Brain pericyte (primary cell): ENCODE measurements around the gene SAP25.
"Not testable (repeated sequence)": the region's sequence is repeated elsewhere in the genome, so short reads cannot be mapped to it uniquely, and the experiment has no call there.

ENCODE experiments used
- DNase-seq: peaks from one replicate; pipeline ENCODE4 v3.0.0-alpha.2; 2012; ENCODE audit warnings: low read depth, low spot score

Gene SAP25

DNA sequence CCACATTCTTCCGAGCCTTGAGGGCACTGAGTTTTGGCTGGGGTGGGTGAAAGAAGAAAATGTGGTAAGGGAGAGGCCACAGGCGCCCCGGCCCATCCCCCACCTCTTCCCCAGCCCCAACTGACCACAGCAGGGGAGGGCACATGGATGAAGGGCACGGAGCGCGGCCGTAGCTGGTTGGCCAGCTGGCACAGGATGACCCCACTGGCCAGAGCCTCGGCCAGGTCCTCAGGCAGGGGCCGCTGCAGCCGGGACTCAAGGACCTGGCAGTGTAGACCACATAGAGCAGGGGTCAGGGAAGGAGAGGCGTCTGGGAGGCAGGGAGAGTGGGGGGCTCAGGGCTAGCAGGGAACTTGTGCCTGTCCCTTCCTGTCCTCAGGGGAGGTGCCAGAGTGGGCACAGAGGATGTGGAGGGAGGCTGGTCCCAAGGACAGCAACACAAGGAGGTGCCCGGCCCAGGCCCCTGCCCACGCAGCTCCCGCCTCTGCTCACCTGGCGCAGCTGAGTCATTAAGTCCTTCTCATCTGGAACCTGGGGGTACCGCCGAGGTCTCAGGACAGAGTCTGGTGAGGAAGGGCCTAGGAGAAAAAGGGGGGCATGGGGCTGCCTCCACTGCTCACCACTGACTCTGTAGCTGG lies 2.2 kb upstream of the SAP25 start:
- DNase-seq, result no peak

DNA sequence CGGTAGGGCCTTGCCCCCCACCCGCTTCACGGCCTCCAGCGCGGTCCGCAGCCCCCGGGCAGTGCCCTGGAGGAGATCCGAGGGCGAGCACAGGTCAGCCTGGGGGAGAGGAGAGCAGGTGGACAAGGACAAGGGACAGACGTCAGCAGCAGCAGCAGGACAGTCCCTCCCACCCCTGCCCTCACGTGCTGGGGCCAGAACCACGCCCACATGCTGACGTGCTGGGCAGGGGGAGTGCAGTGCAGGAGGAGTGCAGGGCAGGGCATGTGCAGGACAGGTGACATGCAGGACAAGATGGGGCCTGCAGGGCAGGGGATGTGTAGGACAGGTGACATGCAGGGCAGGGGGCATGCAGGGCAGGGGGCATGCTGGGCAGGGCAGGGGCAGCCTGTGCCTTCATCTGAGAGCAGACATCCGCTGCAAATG lies 1.5 kb upstream of the SAP25 start:
- no peak for DNase-seq

DNA sequence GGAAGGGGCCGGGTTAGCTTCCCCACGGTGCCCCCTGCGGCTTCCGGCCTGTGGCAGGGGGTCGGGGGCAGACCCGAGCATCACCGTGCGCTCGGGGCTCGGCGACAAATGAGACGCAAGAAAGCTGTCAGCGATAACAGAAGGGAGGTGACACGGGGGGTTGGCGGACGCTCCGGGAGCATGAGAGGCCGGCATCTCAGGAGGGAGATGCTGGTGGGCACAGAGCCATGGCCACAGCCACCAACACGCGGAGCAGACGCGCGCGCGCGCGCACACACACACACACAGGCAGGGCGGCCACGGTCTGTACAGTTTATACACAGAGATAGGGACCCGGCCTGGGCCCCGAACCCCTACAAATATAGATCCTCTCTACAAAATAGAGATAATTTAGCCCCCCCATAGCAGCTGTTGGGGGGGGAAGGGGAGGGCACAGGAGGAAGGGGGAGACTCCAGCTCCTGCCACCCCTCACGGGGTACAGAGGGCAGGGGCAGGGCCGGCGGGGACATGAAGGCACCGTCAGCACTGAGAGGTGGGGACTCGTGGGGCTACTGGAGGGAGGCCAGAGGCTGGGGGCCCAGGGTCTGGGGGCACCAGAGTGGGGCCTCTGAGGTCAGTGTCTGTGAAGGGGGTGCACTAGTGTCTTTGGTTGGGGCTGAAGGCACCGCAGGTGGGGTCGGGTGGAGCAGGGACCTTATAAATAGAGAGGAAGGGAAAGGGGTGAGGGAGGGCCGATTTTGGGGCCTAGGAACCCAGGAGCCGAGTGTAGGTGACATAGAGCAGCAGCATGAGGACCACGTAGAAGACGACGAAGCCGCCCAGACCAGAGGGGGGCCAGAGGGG lies 884 bp upstream of the SAP25 start:
- no peak for DNase-seq

DNA sequence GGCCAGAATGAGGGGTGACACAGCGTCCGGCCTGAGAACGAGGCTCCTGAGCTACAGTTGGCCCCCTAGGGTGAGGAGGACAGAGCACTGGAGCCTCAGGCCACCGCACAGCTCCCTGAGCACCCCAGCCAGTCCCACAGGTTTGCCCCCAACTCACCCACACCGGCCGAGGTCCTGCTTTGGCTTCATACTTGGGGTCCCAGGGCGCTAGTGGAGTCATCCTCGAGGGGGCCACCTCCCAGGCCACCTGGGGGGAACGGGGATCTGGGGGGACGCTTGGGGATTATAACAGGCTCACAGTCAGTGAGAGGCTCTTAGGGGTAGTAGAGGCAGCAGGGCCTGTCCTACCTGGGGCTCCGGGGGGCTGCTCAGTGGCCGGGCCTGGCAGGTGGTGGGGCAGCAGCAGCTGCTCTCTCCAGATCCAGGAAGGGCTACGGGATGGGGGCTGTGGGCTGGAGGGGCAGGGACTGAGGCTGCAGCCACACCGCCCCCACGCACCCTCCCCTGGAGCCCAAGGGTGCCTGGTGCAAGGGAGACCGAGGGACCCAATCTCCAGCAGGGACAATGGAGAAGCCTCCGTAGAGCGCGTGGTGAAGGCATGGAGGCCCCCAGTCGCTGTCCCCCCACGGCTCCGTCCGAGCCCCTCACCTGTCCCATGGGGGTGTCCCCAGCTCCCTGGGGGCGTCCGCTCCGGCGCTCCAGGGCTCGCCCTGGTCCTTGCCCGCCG lies 588 bp downstream of the SAP25 start:
- DNase-seq, result no peak

DNA sequence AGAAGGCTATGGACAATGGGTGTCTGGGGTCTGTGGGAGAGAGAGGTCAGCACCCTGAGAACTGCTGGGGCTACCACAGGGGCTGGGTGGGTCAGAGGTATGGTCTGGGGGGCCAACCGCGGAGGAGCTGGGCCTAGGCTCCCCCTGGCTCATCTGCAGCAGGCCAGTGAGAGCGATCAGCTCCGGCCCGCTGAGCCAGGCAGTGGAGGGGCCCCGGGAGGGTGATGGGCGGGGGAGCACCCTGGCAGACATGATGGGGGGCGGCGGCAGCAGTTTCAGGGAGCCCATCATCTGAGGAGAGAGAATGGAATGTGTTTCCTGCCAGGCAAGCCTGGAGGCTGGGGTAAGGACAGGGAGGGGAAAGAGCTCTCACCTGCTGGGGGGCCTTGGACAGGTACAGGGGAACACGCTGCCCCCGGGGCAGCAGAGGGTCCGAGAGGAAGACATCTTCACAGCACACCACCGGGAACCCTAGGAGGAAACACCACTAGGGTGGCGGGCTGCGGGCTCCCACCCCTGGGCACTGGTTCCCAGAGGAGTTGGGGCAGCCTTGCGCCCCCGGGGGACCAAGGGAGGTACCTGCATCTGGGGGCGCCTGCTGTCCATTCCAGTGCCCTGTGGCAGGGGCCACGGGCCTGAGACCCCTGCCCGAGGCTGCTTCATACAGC lies 1.3 kb downstream of the SAP25 start:
- no peak for DNase-seq

DNA sequence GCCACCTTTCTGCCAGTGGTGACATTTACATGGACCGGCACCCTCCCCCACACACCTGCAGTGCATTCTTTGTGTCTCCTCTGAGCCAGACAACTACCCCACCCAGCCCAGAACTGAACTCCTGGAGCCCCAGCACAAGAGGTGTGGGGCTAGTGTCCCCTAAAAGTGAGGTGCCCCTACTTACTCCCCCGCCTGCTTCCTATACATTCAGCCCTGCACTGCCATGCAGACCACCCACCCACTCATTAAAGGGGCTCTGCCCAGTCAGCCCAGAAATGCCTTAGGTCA lies 1.9 kb downstream of the SAP25 start:
- DNase-seq, result no peak

DNA sequence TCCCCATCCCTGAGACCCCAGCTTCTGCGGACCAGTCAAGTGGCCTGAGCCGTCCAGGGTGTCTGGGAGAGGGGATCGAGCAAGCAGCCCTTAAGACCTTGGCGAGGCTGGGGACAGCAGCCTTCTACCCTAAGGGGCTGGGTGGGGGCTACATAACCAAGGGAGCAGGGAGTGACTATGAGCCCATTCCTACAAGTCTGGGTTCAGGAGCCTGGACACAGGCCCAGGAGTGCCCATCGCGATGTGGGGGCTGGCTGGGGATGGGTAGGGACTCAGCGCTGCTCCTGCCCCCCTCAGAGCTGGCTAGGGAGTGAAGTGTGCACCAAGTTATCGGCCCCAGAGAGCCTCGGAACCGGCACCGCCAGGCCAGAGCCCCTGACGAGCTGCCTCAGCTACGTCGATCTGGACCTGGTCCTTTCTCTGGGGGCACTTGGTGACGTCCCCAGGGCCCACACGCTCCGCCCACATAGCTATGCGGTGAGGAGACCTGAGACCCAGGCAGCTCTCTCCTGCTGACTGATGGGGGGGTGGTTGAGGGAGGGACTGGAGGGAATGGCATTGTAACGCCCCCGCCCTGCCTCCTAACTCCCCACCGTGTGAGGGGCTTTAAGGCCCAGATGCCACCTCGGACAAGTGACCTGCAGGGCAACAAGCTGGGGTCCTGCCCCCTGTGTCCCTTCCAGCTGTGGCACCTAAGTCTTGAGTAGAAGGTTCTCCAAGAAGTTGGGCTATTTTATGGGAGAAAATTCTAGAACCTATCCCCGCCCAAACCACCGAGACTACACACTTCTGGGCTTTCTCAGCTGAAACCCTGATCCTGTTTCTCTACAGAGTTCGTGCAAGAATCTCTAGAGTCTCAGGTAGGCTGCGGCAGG lies 2.5 kb downstream of the SAP25 start:
- no peak for DNase-seq

DNA sequence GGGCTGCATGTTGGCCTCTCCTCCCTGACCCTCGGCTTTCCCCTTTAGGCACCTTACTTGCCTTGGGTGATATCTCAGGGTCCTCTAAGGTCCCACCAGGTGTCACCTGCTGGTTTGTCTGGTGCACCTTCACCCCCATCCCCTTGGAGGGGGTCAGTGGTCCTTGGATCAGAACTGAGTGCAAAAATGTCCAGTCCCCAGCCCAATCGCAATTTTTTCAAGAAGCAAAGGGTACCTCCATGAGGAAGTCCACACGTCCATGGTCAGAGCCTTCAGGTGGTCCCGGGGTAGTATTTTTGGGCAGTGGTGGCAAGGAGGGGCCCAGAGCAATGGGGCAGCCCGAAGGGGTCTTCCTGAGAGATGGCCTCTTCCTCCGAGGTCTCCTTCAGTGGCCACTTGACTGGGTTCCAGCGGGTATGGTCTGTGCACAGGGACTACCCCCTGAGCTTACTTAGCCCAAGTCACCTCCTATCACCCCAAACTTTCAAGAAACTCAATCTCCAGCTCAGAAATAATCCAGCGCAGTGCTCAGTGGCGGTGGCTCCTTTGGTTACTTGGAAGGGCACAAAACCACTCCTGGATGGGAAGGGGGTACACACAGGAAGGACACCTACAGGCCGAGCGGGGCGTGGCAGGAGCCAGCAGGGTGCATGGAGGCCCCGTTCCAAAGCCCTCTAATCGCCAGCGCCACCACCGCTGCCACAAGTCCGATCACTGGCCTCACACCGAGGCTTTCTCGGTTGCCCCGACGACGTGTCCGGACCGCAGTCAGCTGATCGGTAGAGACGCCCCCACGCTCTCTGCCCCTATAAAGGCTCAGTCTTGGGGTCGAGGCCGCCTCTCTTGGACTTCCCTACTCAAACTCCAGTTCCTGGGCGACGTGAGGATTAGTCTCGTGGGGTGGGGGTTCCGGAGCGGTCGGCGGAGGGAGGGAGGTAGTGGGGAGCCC lies 4.5 kb downstream of the SAP25 start:
- DNase-seq, result no peak

DNA sequence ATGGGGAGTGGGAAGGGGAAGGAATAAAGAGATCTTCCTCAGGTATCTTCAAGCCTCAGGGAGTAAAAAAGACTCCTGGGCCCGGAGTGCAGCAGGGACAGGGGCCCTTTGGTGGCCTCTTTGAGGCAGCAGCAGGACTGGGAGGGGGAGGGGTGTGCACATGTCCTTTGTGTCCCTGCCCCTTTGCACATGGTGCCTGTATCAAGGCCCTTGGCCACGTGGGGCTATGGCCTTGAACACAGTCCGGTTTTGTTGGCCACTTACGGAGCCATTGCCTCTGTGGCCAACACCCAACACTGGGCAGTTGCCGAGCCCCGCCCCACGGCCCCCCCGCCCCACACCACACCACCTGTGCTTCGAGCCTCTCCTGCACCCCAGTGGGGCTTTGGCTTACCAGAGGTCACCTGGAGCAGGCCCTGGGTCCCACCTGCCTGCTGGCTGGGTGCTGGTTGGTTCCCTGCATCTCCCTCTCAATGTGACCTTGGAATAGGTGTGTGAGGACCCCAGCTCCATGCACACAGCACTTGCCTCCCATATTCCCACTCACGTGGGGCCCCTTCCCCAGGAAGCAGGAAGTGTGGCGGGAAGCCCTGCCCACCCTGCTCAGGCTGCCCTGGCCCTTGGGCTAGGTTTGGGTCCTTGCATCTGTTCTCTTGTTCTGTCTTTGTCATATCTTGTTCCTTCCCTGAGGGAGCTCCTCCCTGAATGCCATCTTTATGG lies 5.4 kb downstream of the SAP25 start:
- DNase-seq, result no peak

DNA sequence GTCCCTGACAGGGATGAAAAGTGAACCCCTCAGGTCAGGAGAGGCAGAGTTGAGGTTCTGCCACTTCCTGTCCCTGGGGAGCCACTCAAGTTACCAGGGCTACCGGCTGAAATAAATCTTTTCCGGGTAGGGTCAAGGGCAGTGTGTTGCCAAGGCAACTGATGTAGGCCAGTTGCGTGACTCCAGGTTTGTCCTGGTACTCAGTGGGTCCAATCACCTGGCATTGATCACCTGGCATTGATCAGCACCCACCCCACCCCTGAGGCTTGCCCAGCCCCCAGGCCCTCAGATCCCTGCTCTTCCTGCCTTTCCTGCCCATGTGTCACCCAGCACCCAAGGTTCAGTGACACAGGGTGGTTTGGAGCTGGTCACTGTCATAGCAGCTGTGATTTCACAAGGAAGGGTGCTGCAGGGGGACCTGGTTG lies 5.9 kb downstream of the SAP25 start:
- no peak for DNase-seq

DNA sequence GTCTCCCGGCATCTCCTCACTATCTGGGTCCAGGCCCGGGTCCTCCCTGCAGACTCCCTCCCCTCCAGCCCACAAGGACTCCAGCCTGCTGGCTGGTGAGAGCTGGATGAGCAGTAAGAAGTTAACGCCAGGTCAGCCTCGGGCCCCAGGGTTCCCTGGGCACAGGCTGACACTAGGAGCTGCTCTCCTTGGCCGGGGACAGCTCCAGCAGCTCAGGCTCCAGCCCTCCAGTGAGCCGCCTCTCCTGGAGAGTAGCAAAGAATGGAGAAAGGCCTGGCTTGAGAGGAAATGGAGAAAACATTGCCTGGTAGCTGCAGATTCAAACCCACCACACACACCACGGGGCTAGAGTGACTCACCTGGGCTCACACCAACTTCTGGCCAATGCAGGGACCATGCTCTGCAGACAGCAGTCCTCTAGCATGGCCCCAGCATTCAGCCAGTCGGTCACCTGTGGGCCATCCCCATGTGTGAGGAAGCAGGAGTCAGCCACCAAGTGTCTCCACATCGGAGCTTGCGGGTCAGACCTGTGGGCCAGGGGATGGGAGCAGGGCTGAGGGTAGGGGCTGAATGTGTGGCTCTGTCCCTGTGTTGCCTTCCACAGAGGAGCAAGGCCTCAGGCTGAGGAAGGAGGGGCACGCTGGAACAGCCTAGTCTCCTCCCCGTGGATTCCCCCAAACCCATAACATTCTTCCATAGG lies 6.5 kb downstream of the SAP25 start:
- no peak for DNase-seq

DNA sequence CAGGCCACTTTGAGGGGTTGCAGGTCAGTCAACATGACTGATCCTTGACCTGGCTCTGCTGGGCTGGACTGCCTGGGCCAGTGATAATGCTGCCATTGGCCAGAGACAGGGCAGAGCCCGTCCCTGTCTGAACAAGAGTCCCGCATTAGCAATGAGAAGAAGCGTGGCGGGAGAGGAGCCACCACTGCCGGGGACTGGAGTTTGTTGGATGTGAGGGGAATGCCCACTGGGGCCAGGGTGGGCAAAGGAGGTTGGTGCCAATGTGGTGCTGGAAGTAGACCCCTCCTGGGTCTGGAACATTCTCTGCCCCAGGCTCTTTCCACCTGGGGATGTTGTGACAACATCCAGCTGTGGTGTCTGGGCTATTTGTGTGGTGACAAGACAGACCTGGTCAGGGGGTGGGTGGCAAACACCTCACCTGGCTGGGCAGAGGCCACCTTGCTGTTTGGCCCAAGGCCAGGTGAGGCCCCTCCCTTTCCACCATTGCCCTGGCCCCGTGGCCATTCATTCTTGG lies 7.6 kb downstream of the SAP25 start:
- no peak for DNase-seq

DNA sequence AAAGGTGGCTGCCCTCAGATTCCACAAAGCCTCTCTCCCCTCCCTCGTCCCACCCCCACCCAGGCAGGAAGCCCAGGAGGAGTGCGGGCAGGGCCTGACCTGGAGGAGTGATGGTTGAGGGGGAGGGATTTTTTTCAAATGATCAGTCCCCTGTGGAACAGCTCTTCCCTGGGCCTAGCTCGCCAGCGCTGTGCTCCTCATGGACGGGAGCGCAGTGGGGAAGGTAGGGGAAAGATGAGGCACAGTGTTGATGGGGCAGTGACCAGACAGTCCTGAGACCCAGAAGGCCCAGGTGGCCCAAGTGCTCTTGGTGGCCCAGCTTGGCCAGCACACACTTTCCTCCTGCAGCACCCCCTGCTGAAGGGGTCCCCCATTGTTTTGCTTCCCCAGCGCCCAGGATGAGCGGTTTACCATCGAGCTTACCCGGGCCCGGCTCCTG lies 8.5 kb downstream of the SAP25 start:
- DNase-seq, result no peak

DNA sequence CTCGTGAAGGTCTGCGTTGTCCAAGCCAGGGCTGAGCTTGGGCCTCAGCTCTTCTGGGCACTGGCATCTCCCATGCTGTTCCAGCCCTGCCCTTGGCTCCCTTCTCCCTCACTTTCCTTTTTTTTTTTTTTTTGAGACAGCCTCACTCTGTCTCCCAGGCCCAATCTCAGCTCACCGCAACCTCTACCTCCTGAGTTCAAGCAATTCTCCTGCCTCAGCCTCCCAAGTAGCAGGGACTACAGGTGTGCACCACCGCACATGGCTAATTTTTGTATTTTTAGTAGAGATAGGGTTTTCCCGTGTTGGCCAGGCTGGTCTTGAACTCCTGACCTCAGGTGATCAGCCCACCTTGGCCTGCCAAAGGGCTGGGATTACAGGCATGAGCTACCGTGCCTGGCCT lies 9.3 kb downstream of the SAP25 start:
- not testable (repeated sequence) for DNase-seq

DNA sequence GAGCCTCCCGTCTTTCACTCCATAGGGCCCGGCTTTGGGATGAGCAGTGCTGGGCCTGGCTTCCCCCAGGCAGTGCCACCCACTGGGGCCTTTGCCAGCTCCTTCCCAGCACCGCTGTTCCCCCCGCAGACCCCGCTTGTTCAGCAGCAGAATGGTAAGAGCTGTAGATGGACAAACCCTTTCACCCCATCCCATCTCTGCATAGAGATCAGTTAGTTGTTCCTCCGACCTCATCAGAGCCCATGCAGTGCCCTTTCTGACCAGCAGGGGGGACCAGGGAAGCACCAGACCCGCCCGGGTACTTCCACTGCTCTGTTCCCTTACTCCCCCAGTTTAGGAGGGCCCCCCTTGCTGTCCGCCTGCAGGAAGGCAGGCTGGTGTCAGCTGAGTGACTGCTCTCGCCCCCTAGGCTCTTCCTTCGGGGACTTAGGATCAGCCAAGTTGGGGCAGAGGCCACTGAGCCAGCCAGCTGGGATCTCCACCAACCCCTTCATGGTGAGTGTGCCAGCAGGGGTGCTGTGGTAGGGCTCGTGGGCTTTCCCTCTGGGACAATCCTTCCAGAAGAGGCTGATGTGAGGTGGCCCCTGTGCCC lies 9.8 kb downstream of the SAP25 start:
- DNase-seq, result no peak

DNA sequence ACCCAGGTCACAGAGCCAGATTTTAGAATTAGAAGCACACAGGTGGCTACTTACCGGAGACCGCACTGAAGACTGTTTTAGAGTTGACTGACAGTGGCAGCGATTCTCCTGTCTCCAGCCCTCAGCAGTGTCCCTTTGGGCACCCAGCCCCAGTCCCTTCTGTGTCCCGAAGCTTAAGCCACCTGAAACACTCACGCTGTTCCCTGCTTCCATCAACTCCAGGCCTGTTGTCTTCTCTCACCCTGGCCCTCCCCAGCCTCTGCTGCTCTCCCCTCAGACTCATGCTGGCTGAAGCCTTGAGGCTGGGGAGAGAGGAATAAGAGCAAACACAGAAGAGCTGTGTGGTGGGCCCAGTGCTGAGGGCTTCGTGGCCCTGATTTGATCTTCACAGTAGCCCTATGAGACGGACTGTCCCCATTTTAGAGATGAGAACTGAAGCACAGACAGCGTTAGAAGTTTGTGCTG lies 10.6 kb downstream of the SAP25 start:
- DNase-seq, result no peak

DNA sequence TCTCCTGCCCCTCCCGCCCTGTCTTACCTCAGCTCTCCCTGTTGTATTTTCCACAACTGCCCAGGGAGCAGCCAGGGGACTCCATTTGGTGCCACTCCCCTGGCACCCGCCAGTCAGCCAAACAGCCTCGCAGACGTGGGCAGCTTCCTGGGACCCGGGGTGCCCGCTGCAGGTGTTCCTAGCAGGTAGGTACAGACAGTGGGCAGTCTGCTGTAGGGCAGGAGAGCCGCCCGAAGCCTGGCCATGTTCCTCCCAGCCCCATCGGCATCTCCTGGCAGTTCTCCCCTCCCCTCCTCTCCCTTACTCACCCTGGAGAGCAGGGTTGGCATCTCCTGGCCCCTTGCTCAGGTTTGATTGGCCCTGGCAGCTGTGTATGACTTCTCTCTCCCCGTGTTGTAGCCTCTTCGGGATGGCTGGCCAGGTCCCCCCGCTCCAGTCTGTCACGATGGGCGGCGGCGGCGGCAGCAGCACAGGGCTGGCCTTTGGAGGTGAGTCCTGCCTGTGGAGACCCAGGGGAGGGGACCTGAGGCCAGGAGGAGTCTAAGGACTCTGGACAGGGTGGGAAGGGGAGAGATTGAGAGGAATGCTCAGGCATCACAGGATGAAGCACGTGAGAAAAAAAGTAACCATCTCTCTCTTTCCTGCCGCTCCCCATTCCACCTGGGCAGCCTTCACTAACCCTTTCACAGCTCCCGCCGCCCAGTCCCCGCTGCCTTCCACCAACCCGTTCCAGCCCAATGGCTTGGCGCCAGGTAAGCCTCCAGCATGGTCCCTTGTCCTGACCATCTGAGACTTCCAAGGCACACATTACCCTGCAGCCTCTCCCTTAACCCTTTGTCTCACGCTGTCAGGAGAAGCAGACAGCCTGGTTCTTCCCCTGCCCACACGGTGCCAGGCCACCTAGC lies 11.3 kb downstream of the SAP25 start:
- no peak for DNase-seq
